Body of pancreas (tissue), 4 donors: Measurements from ENCODE around the gene TPM1. TPM values are rescaled to one million over a fixed set of nuclear protein-coding genes. Genes with fewer than 3 reads are reported as not detected.

ENCODE experiments used
- ATAC-seq: fragments of 150-250 bp; one replicate; pipeline ENCODE4 v1.9.1; 2016
- DNase-seq, 4 donors: peaks; one replicate each; pipeline ENCODE4 v3.0.0-alpha.2; 2019
- H3K27ac ChIP-seq, 4 donors: fragments of 200-600 bp; sonication (generic); 1 replicate in 3 of 4; 2 replicates in 1 of 4; pipeline versions ENCODE4 v1.5.1 to v1.6.1; 2016 to 2019; ENCODE audit warnings: mild to moderate bottlenecking in 1 of 4, mixed read lengths in 1 of 4, moderate library complexity in 1 of 4
- H3K27me3 ChIP-seq, 2 donors: fragments of 200-600 bp; sonication (generic); one replicate each; pipeline ENCODE4 v1.6.0; 2016; ENCODE audit warnings: mild to moderate bottlenecking in 1 of 2
- H3K36me3 ChIP-seq, 2 donors: fragments of 200-600 bp; sonication (generic); replicated peaks in 1 of 2; 2 replicates each; pipeline ENCODE4 v1.5.1; 2016; ENCODE audit warnings: low read depth in 2 of 2; ENCODE audit not compliant: insufficient read depth in 1 of 2
- H3K4me1 ChIP-seq: fragments of 200-600 bp; sonication (generic); one replicate; pipeline ENCODE4 v1.6.0; 2016
- H3K4me3 ChIP-seq, 2 donors: fragments of 200-600 bp; sonication (generic); 1 replicate in 1 of 2; 2 replicates in 1 of 2; pipeline ENCODE4 v1.5.1; 2016 to 2019
- H3K9me3 ChIP-seq, 3 donors: fragments of 200-600 bp; sonication (generic); 1 replicate in 2 of 3; 2 replicates in 1 of 3; pipeline ENCODE4 v1.5.1; 2016
- CTCF ChIP-seq, 7 experiments: fragments of 450-650 bp in 4 of 7; fragments of 200-600 bp in 3 of 7; sonication (generic) in 3 of 7; IDR thresholded peaks; one replicate each; pipeline ENCODE4 v1.5.1; 2016 to 2019; ENCODE audit warnings: antibody characterized with exemption in 7 of 7
- POLR2A ChIP-seq, 3 donors: fragments of 450-650 bp; IDR thresholded peaks; one replicate each; pipeline ENCODE4 v1.6.1; 2016; ENCODE audit warnings: antibody characterized with exemption in 3 of 3, mild to moderate bottlenecking in 2 of 3
- WGBS, 2 donors: methylation state at CpG; one replicate each; pipeline ENCODE4 v1.1.5; 2017; 5-methylcytosine and 5-hydroxymethylcytosine counted together
- intact Hi-C: fragments of 100-400 bp; cut with DNase I; formaldehyde crosslinking; loops from one replicate; pipeline ENCODE4 v1.15.1; 2023
- total RNA-seq, 2 donors: library from RNA; depleted of rRNA; stranded (reverse); fragments of >200 nt; gene quantifications; one replicate each; pipeline ENCODE4 v1.1.0, GENCODE V29; 2016

TPM1 gene
- total RNA-seq, 2 donors from 2014 or later = 417 to 435 TPM

- H3K4me3 ChIP-seq = peak overlapping the region; percentile 72 to 88
- peak in 1 of 3 donors; percentile 44 for TF ChIP-seq POLR2A (IDR thresholded peaks at IDR 0.05)
- no peak for TF ChIP-seq CTCF (IDR thresholded peaks at IDR 0.05)
- ATAC-seq = peak; percentile 43
- H3K9me3 ChIP-seq = no peaks in the 10 kb centered on the region
- DNase-seq = peak; percentile 61 to 68 (median 64)
- H3K36me3 ChIP-seq = no peaks in the 10 kb centered on the region
- peak overlapping the region; percentile 88 to 93 (median 90) for H3K27ac ChIP-seq
- peaks cover 82% of the 10 kb centered on the region for H3K4me1 ChIP-seq
- H3K27me3 ChIP-seq = no peaks in the 10 kb centered on the region
- intact Hi-C loops = no loop called here
- WGBS, 2 donors = 1 to 2% methylated on average over 30 to 37 of the region's 38 CpGs
Measured at GRCh38 chr15:63048776-63049665, 6.5 kb downstream of the TPM1 start.

GRCh38 chr15:63049783-63050371, 7.3 kb downstream of the TPM1 start:
- Histone ChIP-seq H3K36me3 (no peaks in the 10 kb centered on the region), H3K9me3 (no peaks in the 10 kb centered on the region), H3K4me3 (no peak overlapping the region), H3K27ac (peak overlapping the region; percentile 88 to 93 (median 90)), H3K27me3 (no peaks in the 10 kb centered on the region), H3K4me1 (peaks cover 86% of the 10 kb centered on the region)
- DNase-seq = no peak
- no peak for ATAC-seq
- WGBS, 2 donors = 60 to 61% methylated on average over 8 of the region's 8 CpGs
- intact Hi-C loops = no loop called here
- no peak for TF ChIP-seq POLR2A (IDR thresholded peaks at IDR 0.05)
- TF ChIP-seq CTCF (IDR thresholded peaks at IDR 0.05) = no peak

- intact Hi-C loops = no loop called here
- H3K4me3 ChIP-seq = no peak overlapping the region
Measured at GRCh38 chr15:63050731-63051155, 8.2 kb downstream of the TPM1 start.

GRCh38 chr15:63051156-63052066, 8.9 kb downstream of the TPM1 start:
- Histone ChIP-seq H3K4me1 (peaks cover 84% of the 10 kb centered on the region), H3K4me3 (no peak overlapping the region), H3K27me3 (no peaks in the 10 kb centered on the region), H3K9me3 (no peaks in the 10 kb centered on the region), H3K27ac (peak overlapping the region; percentile 53 to 93 (median 90)), H3K36me3 (no peaks in the 10 kb centered on the region)
- WGBS, 2 donors = 42 to 54% methylated on average over 5 of the region's 5 CpGs
- no peak for TF ChIP-seq POLR2A (IDR thresholded peaks at IDR 0.05)
- TF ChIP-seq CTCF (IDR thresholded peaks at IDR 0.05) = no peak
- intact Hi-C loops = no loop called here
- ATAC-seq (no peak), DNase-seq (no peak)

More at GRCh38 chr15:63050731-63051155, 8.2 kb downstream of the TPM1 start:
- TF ChIP-seq CTCF (IDR thresholded peaks at IDR 0.05) (no peak), POLR2A (IDR thresholded peaks at IDR 0.05) (no peak)
- peaks cover 86% of the 10 kb centered on the region for H3K4me1 ChIP-seq
- no peaks in the 10 kb centered on the region for H3K27me3 ChIP-seq
- DNase-seq (no peak), ATAC-seq (no peak)
- H3K9me3 ChIP-seq = no peaks in the 10 kb centered on the region
- peak overlapping the region; percentile 53 to 93 (median 90) for H3K27ac ChIP-seq
- no peaks in the 10 kb centered on the region for H3K36me3 ChIP-seq
